HCT116 (cell line): ENCODE results near the gene EHF. TPM values are rescaled to one million over a fixed set of nuclear protein-coding genes. Genes with fewer than 3 reads are reported as not detected.

Source experiments
- ATAC-seq: fragments of 200-7000 bp; cut with Tn5 transposase; 2 replicates; pipeline ENCODE4 v1.9.1; 2020; ENCODE audit warnings: mild to moderate bottlenecking, moderate library complexity
- BruUV-seq: library from RNA; stranded (reverse); fragments of 400-500 nt; replicated peaks from 2 replicates; lab custom pipeline; 2021; lab: Mats Ljungman, UMichigan
- CTCF ChIA-PET: fragments of 300-600 bp; sonication (Branson Sonifier 250); formaldehyde crosslinking; loops from one replicate; lab custom pipeline; 2021; ENCODE audit warnings: antibody characterized with exemption; lab: Charles Lee
- POLR2A ChIA-PET: fragments of 300-600, 350-600 bp; sonication (Branson Sonifier 250); formaldehyde crosslinking; loops from one replicate; lab custom pipeline; 2021; ENCODE audit warnings: antibody characterized with exemption; lab: Charles Lee
- RAD21 ChIA-PET, 2 experiments: fragments of 300-600 bp; sonication (Branson Sonifier 250); formaldehyde crosslinking; loops; one replicate each; lab custom pipeline; 2023; ENCODE audit warnings: low total read pairs in 2 of 2; ENCODE audit not compliant: uncharacterized antibody in 2 of 2, unreplicated experiment in 2 of 2, low non-redundant PET in 1 of 2; lab: Charles Lee
- DNase-seq: peaks from one replicate; pipeline ENCODE4 v3.0.0-alpha.2; 2010; ENCODE audit warnings: low read depth, low spot score
- H2AFZ ChIP-seq: fragments of 200-600 bp; shearing (Covaris generic), sonication (generic); 2 replicates; pipeline ENCODE4 v1.6.1; 2017; ENCODE audit warnings: low read depth, mixed run types, mixed read lengths, antibody characterized with exemption, low read length; ENCODE audit not compliant: poor library complexity, severe bottlenecking
- H3K27ac ChIP-seq: 2 replicates; pipeline ENCODE4 v1.5.1; 2012; ENCODE audit warnings: low read depth, low read length
- H3K27me3 ChIP-seq: fragments of 200-600 bp; sonication (generic); 2 replicates; pipeline ENCODE4 v1.6.1; 2016; ENCODE audit warnings: mixed run types, low read length, mixed read lengths; ENCODE audit not compliant: insufficient read depth
- H3K36me3 ChIP-seq, 2 experiments: fragments of 200-500 bp in 1 of 2; fragments of 200-600 bp in 1 of 2; sonication (Bioruptor generic) in 1 of 2; sonication (generic) in 1 of 2; 2 replicates each; pipeline versions ENCODE4 v1.5.1 to v1.6.1; 2014 to 2016; ENCODE audit warnings: low read length in 2 of 2, inconsistent platforms in 1 of 2, mixed read lengths in 1 of 2, mixed run types in 1 of 2; ENCODE audit not compliant: insufficient read depth in 2 of 2, control insufficient read depth in 1 of 2
- H3K4me1 ChIP-seq, 2 experiments: fragments of 200-600 bp in 1 of 2; sonication (generic) in 1 of 2; 2 replicates each; pipeline versions ENCODE4 v1.5.1 to v1.6.1; 2012 to 2017; ENCODE audit warnings: low read length in 2 of 2, inconsistent platforms in 1 of 2, mild to moderate bottlenecking in 1 of 2, mixed read lengths in 1 of 2, mixed run types in 1 of 2, moderate library complexity in 1 of 2; ENCODE audit not compliant: insufficient read depth in 2 of 2, control insufficient read depth in 1 of 2
- H3K4me2 ChIP-seq: fragments of 200-600 bp; sonication (generic); 2 replicates; pipeline ENCODE4 v1.6.1; 2017; ENCODE audit warnings: mixed run types, low read length, mixed read lengths
- H3K4me3 ChIP-seq, 2 experiments: fragments of 200-600 bp in 1 of 2; sonication (generic) in 1 of 2; replicated peaks in 1 of 2; 2 replicates each; pipeline ENCODE4 v1.5.1; 2011 to 2016; ENCODE audit warnings: low read length in 2 of 2, control low read depth in 1 of 2, low read depth in 1 of 2, mild to moderate bottlenecking in 1 of 2, mixed read lengths in 1 of 2, mixed run types in 1 of 2
- H3K79me2 ChIP-seq: fragments of 200-600 bp; sonication (generic); 2 replicates; pipeline ENCODE4 v1.6.1; 2017; ENCODE audit warnings: mild to moderate bottlenecking, mixed run types, low read length, moderate library complexity, mixed read lengths; ENCODE audit not compliant: insufficient read depth
- H3K9ac ChIP-seq: fragments of 200-600 bp; sonication (generic); 2 replicates; pipeline ENCODE4 v1.6.1; 2016; ENCODE audit warnings: low read length, mixed read lengths
- H3K9me2 ChIP-seq: fragments of 200-600 bp; sonication (generic), shearing (Covaris generic); 2 replicates; pipeline ENCODE4 v1.6.1; 2017; ENCODE audit warnings: mixed run types, mild to moderate bottlenecking, moderate library complexity; ENCODE audit not compliant: insufficient read depth
- H3K9me3 ChIP-seq, 2 experiments: fragments of 200-500 bp in 1 of 2; fragments of 200-600 bp in 1 of 2; sonication (Bioruptor generic) in 1 of 2; sonication (generic) in 1 of 2; 2 replicates each; pipeline ENCODE4 v1.6.1; 2014 to 2017; ENCODE audit warnings: low read length in 2 of 2, mixed read lengths in 2 of 2, inconsistent platforms in 1 of 2, low read depth in 1 of 2, mild to moderate bottlenecking in 1 of 2, mixed run types in 1 of 2, moderate library complexity in 1 of 2; ENCODE audit not compliant: control insufficient read depth in 1 of 2, insufficient read depth in 1 of 2
- H4K20me1 ChIP-seq: fragments of 200-600 bp; sonication (generic), shearing (Covaris generic); 2 replicates; pipeline ENCODE4 v1.6.1; 2017; ENCODE audit warnings: mixed run types, mild to moderate bottlenecking, moderate library complexity; ENCODE audit not compliant: insufficient read depth
- CTCF ChIP-seq, 3 experiments: fragments of 200-600 bp in 1 of 3; sonication (generic) in 1 of 3; IDR thresholded peaks in 2 of 3; conservative IDR thresholded peaks in 1 of 3; 2 replicates each; pipeline ENCODE4 v1.5.1; 2012 to 2017; ENCODE audit warnings: low read depth in 2 of 3, low read length in 2 of 3, antibody characterized with exemption in 1 of 3, borderline replicate concordance in 1 of 3, control low read depth in 1 of 3, mild to moderate bottlenecking in 1 of 3, mixed read lengths in 1 of 3, mixed run types in 1 of 3, moderate library complexity in 1 of 3; ENCODE audit not compliant: insufficient read depth in 1 of 3
- EGR1 ChIP-seq: IDR thresholded peaks from 2 replicates; pipeline ENCODE4 v1.6.1; 2012; ENCODE audit warnings: low read depth
- EZH2 ChIP-seq: fragments of 200-600 bp; sonication (generic); IDR thresholded peaks from 2 replicates; pipeline ENCODE4 v1.6.1; 2017; ENCODE audit warnings: antibody characterized with exemption, mixed run types
- EZH2phosphoT487 ChIP-seq: fragments of 200-600 bp; IDR thresholded peaks from 2 replicates; pipeline ENCODE4 v1.6.1; 2018; ENCODE audit warnings: antibody characterized with exemption, borderline replicate concordance
- REST ChIP-seq: IDR thresholded peaks from 2 replicates; pipeline ENCODE4 v1.6.1; 2012; ENCODE audit warnings: low read depth
- SIN3A ChIP-seq: IDR thresholded peaks from 2 replicates; pipeline ENCODE4 v1.6.1; 2012; ENCODE audit warnings: low read depth
- SP1 ChIP-seq: IDR thresholded peaks from 2 replicates; pipeline ENCODE4 v1.6.1; 2012; ENCODE audit warnings: low read depth
- TCF7L2 ChIP-seq: IDR thresholded peaks from 2 replicates; pipeline ENCODE4 v1.7.0; 2011; ENCODE audit warnings: borderline replicate concordance, inconsistent platforms; ENCODE audit not compliant: insufficient read depth, insufficient read length; ENCODE audit errors: extremely low read depth
- YY1 ChIP-seq: IDR thresholded peaks from 2 replicates; pipeline ENCODE4 v1.6.1; 2011; ENCODE audit warnings: low read length, low read depth, moderate library complexity, mild to moderate bottlenecking; ENCODE audit not compliant: insufficient replicate concordance; ENCODE audit errors: extremely low read depth
- ZBTB33 ChIP-seq: IDR thresholded peaks from 2 replicates; pipeline ENCODE4 v1.6.1; 2011; ENCODE audit warnings: mild to moderate bottlenecking, low read length, moderate library complexity; ENCODE audit not compliant: insufficient replicate concordance; ENCODE audit errors: extremely low read depth
- ZNF274 ChIP-seq: fragments of 200-500 bp; sonication (Bioruptor generic); IDR thresholded peaks from 2 replicates; pipeline ENCODE4 v1.6.1; 2014; ENCODE audit warnings: mild to moderate bottlenecking, low read depth, low read length, inconsistent platforms
- intact Hi-C: fragments of 100-400 bp; cut with micrococcal nuclease; formaldehyde crosslinking; loops from 2 replicates; pipeline ENCODE4 v1.10.0; 2022
- total RNA-seq: library from RNA; stranded (reverse); gene quantifications from one replicate; pipeline ENCODE4 v1.2.1, GENCODE V29; 2021; ENCODE audit not compliant: unreplicated experiment

EHF gene
- total RNA-seq, 1 experiment from 2014 or later: 51.5 TPM

GRCh38 chr11:34620820-34621792 is at the start of gene EHF (continued):
- TF ChIP-seq CTCF (IDR thresholded peaks at IDR 0.05 in 2 of 3, conservative IDR thresholded peaks at IDR 0.05 in 1 of 3; ENCODE audit: borderline replicate concordance in 1 of 3, insufficient read depth in 1 of 3, low read depth in 2 of 3, low read length in 2 of 3): no peak

GRCh38 chr11:34573537-34573936 is 47.4 kb upstream of the EHF start:
- intact Hi-C loops: no loop called here
- H3K27ac ChIP-seq: no peak overlapping the region
- H3K27me3 ChIP-seq: no peaks in the 10 kb centered on the region
- no peaks in the 10 kb centered on the region for H3K9me2 ChIP-seq
- no peak overlapping the region for H3K4me2 ChIP-seq
- ATAC-seq (no peak), DNase-seq (no peak)
- CTCF ChIA-PET: no interaction called here
- no peaks in the 10 kb centered on the region for H3K79me2 ChIP-seq
- no peaks in the 10 kb centered on the region for H3K36me3 ChIP-seq
- no peak overlapping the region for H3K9ac ChIP-seq
- H4K20me1 ChIP-seq: no peaks in the 10 kb centered on the region
- no peaks in the 10 kb centered on the region for H3K9me3 ChIP-seq
- RAD21 ChIA-PET: no interaction called here
- POLR2A ChIA-PET: no interaction called here
- peaks cover 0 to 15% of the 10 kb centered on the region in 2 experiments; a peak in 2 of 4 replicates for H3K4me1 ChIP-seq
- no TSS peak for BruUV-seq
- H2AFZ ChIP-seq: no peak overlapping the region
- H3K4me3 ChIP-seq: no peak overlapping the region
- TF ChIP-seq REST: no peak
- no peak for TF ChIP-seq ZNF274
- TF ChIP-seq EGR1: no peak
- TF ChIP-seq SP1: no peak
- no peak for TF ChIP-seq ZBTB33
- no peak for TF ChIP-seq EZH2phosphoT487
- TF ChIP-seq CTCF (IDR thresholded peaks at IDR 0.05 in 2 of 3, conservative IDR thresholded peaks at IDR 0.05 in 1 of 3; ENCODE audit: borderline replicate concordance in 1 of 3, insufficient read depth in 1 of 3, low read depth in 2 of 3, low read length in 2 of 3): no peak
- TF ChIP-seq TCF7L2: no peak
- no peak for TF ChIP-seq SIN3A
- no peak for TF ChIP-seq EZH2
- TF ChIP-seq YY1: no peak
